Panc1 (cell line): ENCODE measurements around the gene NPDC1. TPM values are rescaled to one million over a fixed set of nuclear protein-coding genes. Genes with fewer than 3 reads are reported as not detected.

ENCODE experiments used
- ATAC-seq: fragments of 200-7000 bp; cut with Tn5 transposase; 2 replicates; pipeline ENCODE4 v1.9.1; 2020; ENCODE audit warnings: mild to moderate bottlenecking, moderate library complexity
- BruUV-seq: library from RNA; stranded (reverse); fragments of 400-500 nt; replicated peaks from 2 replicates; lab custom pipeline; 2021; lab: Mats Ljungman, UMichigan
- CTCF ChIA-PET: fragments of 300-600 bp; sonication (Branson Sonifier 250); formaldehyde crosslinking; loops from one replicate; lab custom pipeline; 2022; ENCODE audit warnings: antibody characterized with exemption; lab: Charles Lee
- POLR2A ChIA-PET: fragments of 300-600 bp; sonication (Branson Sonifier 250); formaldehyde crosslinking; loops from one replicate; lab custom pipeline; 2022; ENCODE audit warnings: antibody characterized with exemption; lab: Charles Lee
- DNase-seq: peaks from one replicate; pipeline ENCODE4 v3.0.0-alpha.2; 2010; ENCODE audit warnings: low read depth, low spot score
- H3K27ac ChIP-seq: 2 replicates; pipeline ENCODE4 v1.5.1; 2011; ENCODE audit warnings: mild to moderate bottlenecking, low read length, inconsistent platforms
- H3K27me3 ChIP-seq: fragments of 200-500 bp; sonication (Bioruptor generic); 2 replicates; pipeline ENCODE4 v1.6.0; 2014; ENCODE audit warnings: low read length, inconsistent platforms; ENCODE audit not compliant: control insufficient read depth, insufficient read depth
- H3K36me3 ChIP-seq: fragments of 200-500 bp; sonication (Bioruptor generic); 2 replicates; pipeline ENCODE4 v1.5.1; 2014; ENCODE audit warnings: inconsistent platforms, mild to moderate bottlenecking, low read length, moderate library complexity; ENCODE audit not compliant: control insufficient read depth, insufficient read depth
- H3K4me1 ChIP-seq: 2 replicates; pipeline ENCODE4 v1.5.1; 2011; ENCODE audit warnings: inconsistent platforms, mild to moderate bottlenecking, low read length, moderate library complexity; ENCODE audit not compliant: control insufficient read depth, insufficient read depth
- H3K4me3 ChIP-seq, 2 experiments: 2 replicates each; pipeline ENCODE4 v1.5.1; 2011 to 2012; ENCODE audit warnings: low read depth in 2 of 2, low read length in 2 of 2, mild to moderate bottlenecking in 2 of 2, inconsistent platforms in 1 of 2, moderate library complexity in 1 of 2
- H3K9me3 ChIP-seq: fragments of 200-500 bp; sonication (Bioruptor generic); 2 replicates; pipeline ENCODE4 v1.5.1; 2014; ENCODE audit warnings: low read depth, mild to moderate bottlenecking, inconsistent platforms, low read length, moderate library complexity; ENCODE audit not compliant: control insufficient read depth, insufficient read depth
- POLR2AphosphoS5 ChIP-seq: IDR thresholded peaks from 2 replicates; pipeline ENCODE4 v1.6.1; 2012; ENCODE audit warnings: mild to moderate bottlenecking, low read depth, low read length, moderate library complexity
- SIN3A ChIP-seq: IDR thresholded peaks from 2 replicates; pipeline ENCODE4 v1.6.1; 2012; ENCODE audit warnings: low read depth, mild to moderate bottlenecking, low read length, moderate library complexity, borderline replicate concordance; ENCODE audit not compliant: insufficient read depth
- TCF7L2 ChIP-seq: IDR thresholded peaks from 2 replicates; pipeline ENCODE4 v1.6.1; 2011; ENCODE audit warnings: mild to moderate bottlenecking, low read depth, low read length, inconsistent platforms
- in situ Hi-C: cut with HindIII; loops from 2 replicates; pipeline ENCODE4 v1.10.0; 2016; ENCODE audit warnings: low sequenced_read_pairs, low pct_unique_long_range_greater_than_20kb
- intact Hi-C: fragments of 100-400 bp; cut with micrococcal nuclease; formaldehyde crosslinking; loops from one replicate; pipeline ENCODE4 v1.10.0; 2022; ENCODE audit not compliant: unreplicated experiment
- total RNA-seq: library from RNA; stranded (reverse); gene quantifications from one replicate; pipeline ENCODE4 v1.2.1, GENCODE V29; 2021; ENCODE audit not compliant: unreplicated experiment
- TF ChIP-seq, protein P1 (sequence below), 2 experiments: IDR thresholded peaks; 2 replicates each; pipeline ENCODE4 v1.6.1; 2011 to 2012; ENCODE audit warnings: low read depth in 2 of 2, control low read depth in 1 of 2, low read length in 1 of 2, mild to moderate bottlenecking in 1 of 2, moderate library complexity in 1 of 2; ENCODE audit not compliant: insufficient read depth in 1 of 2
- TF ChIP-seq, protein P2 (sequence below): fragments of 450-650 bp; IDR thresholded peaks from 2 replicates; pipeline ENCODE4 v1.5.1; 2017; ENCODE audit warnings: mild to moderate bottlenecking

Gene NPDC1
- total RNA-seq, 1 experiment from 2014 or later: 43.5 TPM

DNA sequence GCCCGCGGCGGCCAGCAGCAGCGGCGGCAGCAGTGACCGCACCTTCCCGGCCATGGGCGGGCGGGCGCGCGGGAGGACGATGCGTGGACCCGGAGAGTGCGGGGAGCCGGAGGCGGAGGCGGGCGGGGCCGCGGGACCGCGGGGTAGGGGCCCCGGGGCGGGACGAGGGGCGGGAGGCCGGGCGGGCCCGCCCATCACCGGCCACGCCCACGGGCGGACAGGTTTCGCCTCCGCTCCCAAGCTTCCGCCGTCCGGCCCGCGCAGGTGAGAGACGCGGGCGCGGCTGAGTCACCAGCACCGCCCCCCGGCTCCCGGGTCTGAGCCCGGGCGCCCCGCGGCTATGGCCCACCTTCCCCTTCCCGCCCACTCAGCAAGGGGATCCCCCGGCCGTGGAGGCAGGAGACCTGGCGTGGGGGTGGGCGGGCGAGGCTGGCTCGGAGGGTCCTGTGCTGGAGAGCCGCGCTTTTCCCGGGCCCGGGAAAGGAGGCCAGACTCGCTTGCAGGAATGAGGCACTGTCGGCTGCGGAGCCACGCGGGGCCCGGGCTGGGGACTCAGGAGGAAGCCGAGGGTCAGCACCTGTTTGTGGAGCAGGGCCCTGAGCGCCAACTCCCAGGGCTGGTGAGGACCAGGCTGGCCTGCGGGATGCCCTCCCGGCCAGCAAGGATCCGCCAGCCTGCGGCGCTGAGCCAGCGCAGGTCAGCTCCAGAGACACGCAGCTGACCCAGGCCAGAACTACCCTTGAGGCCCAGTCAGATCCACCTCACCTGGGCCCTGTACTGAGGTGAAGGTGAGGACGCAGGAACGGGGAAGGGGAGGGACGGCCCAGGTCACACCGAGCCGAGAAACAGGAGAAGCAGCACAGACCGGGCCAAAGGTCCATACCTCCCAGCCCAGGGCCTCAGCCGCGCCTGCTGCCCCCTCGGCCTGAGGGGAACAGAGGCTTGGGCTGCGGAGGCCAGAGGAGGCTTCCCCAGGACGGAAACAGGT is 8.3 kb upstream of the NPDC1 start, which contains the start of gene ENTPD2:
Gene ENTPD2 (minus strand): TSS at position 118 of the 988 bp plus-strand sequence. CDS start 64 bp downstream, at position 54.
- DNase-seq (no peak), ATAC-seq (peak; percentile 51)
- Histone ChIP-seq H3K27ac (no peak within 1 kb of the TSS), H3K4me1 (peaks cover 2% of the 10 kb centered on the region; the same call in 1 of the 2 replicates), H3K4me3 (peak within 1 kb of the TSS; percentile 30 to 32), H3K27me3 (no peaks in the 10 kb centered on the region), H3K36me3 (no peaks in the 10 kb centered on the region), H3K9me3 (no peaks in the 10 kb centered on the region)
- BruUV-seq: no TSS peak
- ChIA-PET CTCF (no interaction called here), POLR2A (no interaction called here)
- intact Hi-C loops: no loop called here
- in situ Hi-C loops: no loop called here
- TF ChIP-seq, protein P1, sequence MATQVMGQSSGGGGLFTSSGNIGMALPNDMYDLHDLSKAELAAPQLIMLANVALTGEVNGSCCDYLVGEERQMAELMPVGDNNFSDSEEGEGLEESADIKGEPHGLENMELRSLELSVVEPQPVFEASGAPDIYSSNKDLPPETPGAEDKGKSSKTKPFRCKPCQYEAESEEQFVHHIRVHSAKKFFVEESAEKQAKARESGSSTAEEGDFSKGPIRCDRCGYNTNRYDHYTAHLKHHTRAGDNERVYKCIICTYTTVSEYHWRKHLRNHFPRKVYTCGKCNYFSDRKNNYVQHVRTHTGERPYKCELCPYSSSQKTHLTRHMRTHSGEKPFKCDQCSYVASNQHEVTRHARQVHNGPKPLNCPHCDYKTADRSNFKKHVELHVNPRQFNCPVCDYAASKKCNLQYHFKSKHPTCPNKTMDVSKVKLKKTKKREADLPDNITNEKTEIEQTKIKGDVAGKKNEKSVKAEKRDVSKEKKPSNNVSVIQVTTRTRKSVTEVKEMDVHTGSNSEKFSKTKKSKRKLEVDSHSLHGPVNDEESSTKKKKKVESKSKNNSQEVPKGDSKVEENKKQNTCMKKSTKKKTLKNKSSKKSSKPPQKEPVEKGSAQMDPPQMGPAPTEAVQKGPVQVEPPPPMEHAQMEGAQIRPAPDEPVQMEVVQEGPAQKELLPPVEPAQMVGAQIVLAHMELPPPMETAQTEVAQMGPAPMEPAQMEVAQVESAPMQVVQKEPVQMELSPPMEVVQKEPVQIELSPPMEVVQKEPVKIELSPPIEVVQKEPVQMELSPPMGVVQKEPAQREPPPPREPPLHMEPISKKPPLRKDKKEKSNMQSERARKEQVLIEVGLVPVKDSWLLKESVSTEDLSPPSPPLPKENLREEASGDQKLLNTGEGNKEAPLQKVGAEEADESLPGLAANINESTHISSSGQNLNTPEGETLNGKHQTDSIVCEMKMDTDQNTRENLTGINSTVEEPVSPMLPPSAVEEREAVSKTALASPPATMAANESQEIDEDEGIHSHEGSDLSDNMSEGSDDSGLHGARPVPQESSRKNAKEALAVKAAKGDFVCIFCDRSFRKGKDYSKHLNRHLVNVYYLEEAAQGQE (IDR thresholded peaks at IDR 0.05; ENCODE audit: insufficient read depth in 1 of 2, low read depth in 2 of 2, low read length in 1 of 2): no peak
- no peak for TF ChIP-seq POLR2AphosphoS5
- TF ChIP-seq, protein P2, sequence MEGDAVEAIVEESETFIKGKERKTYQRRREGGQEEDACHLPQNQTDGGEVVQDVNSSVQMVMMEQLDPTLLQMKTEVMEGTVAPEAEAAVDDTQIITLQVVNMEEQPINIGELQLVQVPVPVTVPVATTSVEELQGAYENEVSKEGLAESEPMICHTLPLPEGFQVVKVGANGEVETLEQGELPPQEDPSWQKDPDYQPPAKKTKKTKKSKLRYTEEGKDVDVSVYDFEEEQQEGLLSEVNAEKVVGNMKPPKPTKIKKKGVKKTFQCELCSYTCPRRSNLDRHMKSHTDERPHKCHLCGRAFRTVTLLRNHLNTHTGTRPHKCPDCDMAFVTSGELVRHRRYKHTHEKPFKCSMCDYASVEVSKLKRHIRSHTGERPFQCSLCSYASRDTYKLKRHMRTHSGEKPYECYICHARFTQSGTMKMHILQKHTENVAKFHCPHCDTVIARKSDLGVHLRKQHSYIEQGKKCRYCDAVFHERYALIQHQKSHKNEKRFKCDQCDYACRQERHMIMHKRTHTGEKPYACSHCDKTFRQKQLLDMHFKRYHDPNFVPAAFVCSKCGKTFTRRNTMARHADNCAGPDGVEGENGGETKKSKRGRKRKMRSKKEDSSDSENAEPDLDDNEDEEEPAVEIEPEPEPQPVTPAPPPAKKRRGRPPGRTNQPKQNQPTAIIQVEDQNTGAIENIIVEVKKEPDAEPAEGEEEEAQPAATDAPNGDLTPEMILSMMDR: no peak
- no peak for TF ChIP-seq TCF7L2
- TF ChIP-seq SIN3A: no peak

DNA sequence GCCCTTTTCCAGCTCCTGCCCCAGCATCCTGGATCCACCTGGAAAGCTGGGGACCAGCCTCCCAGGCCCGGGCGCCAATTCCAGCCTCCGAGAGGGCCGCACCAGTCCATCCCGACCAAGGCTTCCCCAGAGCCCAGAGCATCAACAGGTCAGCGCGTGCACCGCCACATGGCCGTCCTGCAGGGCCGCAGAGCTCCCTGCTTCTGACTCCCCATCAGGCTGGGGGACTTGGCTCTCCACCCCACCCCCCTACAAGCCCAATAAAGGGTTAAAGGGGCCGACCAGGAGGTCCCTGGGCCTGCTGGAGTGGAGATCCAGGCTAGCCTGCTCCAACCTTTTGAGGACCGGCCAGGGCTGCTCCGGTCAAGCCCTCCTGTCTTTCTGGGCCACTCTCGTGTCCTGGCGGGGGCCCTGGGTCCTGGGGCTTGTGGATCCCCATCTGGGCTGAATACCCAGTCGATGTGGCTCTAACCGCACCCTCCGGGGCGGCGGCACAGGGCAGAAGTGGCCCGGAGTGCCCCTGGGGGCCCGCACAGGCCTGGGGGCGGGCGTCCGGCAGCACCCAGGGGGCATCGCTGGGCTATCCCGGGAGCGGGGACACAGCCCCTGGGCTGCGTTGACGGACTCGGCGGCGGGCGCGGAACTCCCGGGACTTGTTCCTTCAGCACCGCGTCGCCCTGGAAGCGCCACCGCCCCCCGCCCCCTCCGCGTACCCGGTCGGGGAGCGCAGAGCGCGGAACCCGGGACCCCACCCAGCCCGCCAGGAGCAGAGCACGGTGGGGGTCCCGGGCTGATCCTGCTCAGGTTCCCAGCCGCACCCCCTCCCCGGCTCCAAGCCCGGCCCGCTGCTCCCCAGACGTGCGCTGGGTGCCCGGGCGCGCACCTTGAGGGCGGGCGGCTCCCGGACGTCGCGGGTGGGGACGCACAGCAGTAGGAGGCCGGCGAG is 7.3 kb upstream of the NPDC1 start:
- no peak for DNase-seq
- Histone ChIP-seq H3K4me1 (peaks cover 2% of the 10 kb centered on the region; the same call in 1 of the 2 replicates), H3K9me3 (no peaks in the 10 kb centered on the region), H3K27me3 (no peaks in the 10 kb centered on the region), H3K27ac (no peak overlapping the region), H3K36me3 (no peaks in the 10 kb centered on the region), H3K4me3 (peak overlapping the region; percentile 30 to 32)
- TF ChIP-seq POLR2AphosphoS5 (no peak), TCF7L2 (no peak), SIN3A (no peak)
- TF ChIP-seq, protein P1 (IDR thresholded peaks at IDR 0.05; ENCODE audit: insufficient read depth in 1 of 2, low read depth in 2 of 2, low read length in 1 of 2): no peak
- TF ChIP-seq, protein P2: no peak
- no TSS peak for BruUV-seq
- in situ Hi-C loops: no loop called here
- intact Hi-C loops: no loop called here
- CTCF ChIA-PET: no interaction called here
- POLR2A ChIA-PET: no interaction called here
- ATAC-seq: peak; percentile 37
